Measurements from ENCODE around the gene CYP27B1. TPM values are rescaled to one million over a fixed set of nuclear protein-coding genes. Genes with fewer than 3 reads are reported as not detected.

The CYP27B1 gene
- total RNA-seq, 1 donor from 2014 or later = 3.8 TPM

- intact Hi-C loops (cut with micrococcal nuclease) = loop anchor here (2.0 to 10.0 kb wide), 8 partner anchors 14 to 1843 kb away; partner anchors contain the start of genes NACA, NEMP1, PYM1 and RAB5B
These were observed 12.3 kb downstream of the CYP27B1 start, which contains the start of gene MARCHF9 for GRCh38 chr12:57754411-57755193. TSS of gene MARCHF9 (plus strand) at chr12:57755103. CDS start at chr12:57755529, 426 bp downstream.

- intact Hi-C loops (cut with micrococcal nuclease) = loop anchor here (2.0 to 10.0 kb wide), 10 partner anchors 13 to 1843 kb away; partner anchors contain the start of genes NACA, NEMP1, PYM1 and R3HDM2
These were observed 13.0 kb downstream of the CYP27B1 start for GRCh38 chr12:57753756-57754337.

- intact Hi-C loops (cut with micrococcal nuclease) = loop anchor here (1.0 to 10.0 kb wide), 18 partner anchors 8 to 1923 kb away; partner anchors contain the start of genes DCTN2, DDIT3, DNAJC14 and EEF1AKMT3
These were observed 14.2 kb downstream of the CYP27B1 start for GRCh38 chr12:57752668-57753000.

GRCh38 chr12:57751788-57752667 is 14.8 kb downstream of the CYP27B1 start, which contains the start of gene CDK4:
TSS of gene CDK4 (minus strand) at chr12:57752310. CDS start at chr12:57751717, 593 bp downstream.
- intact Hi-C loops (cut with micrococcal nuclease) = loop anchor here (1.0 to 10.0 kb wide), 18 partner anchors 8 to 1923 kb away; partner anchors contain the start of genes DCTN2, DDIT3, DNAJC14 and EEF1AKMT3

GRCh38 chr12:57751432-57751787 is 15.5 kb downstream of the CYP27B1 start:
- intact Hi-C loops (cut with micrococcal nuclease) = loop anchor here (5.0 to 10.0 kb wide), 7 partner anchors 524 to 1846 kb away; partner anchors contain the start of genes NACA, NEMP1, PYM1 and RAB5B

DNA sequence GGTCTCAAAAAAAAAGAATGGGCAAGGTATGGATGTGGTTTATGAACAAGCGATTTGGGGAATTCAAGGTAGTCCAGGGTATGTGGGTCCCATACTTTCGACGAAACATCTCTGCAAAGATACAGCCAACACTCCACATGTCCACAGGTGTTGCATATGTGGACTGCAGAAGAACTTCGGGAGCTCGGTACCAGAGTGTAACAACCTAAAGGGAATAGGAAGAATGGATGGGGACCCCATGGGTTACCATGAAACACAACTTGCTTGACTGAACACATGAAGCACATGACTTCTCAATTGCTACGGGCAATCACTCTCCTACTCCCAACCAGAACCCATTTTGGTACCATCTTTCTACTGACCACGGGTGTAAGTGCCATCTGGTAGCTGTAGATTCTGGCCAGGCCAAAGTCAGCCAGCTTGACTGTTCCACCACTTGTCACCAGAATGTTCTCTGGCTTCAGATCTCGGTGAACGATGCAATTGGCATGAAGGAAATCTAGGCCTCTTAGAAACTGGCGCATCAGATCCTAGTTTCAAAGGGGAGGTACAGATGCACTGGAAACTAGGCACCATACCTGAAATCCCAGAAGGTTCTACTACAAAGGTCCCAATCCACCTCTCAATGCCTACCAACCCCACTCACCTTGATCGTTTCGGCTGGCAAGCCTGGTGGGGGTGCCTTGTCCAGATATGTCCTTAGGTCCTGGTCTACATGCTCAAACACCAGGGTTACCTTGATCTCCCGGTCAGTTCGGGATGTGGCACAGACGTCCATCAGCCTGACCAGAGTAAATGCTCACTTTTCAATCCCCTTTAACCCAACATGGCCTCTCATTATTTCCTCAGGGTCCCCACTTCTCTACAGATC is 16.1 kb downstream of the CYP27B1 start:
- intact Hi-C loops (cut with micrococcal nuclease) = loop anchor here (5.0 to 10.0 kb wide), 7 partner anchors 523 to 1847 kb away; partner anchors contain the start of genes NACA, NEMP1, PYM1 and RAB5B

- intact Hi-C loops (cut with micrococcal nuclease) = no loop called here
These were observed 17.8 kb downstream of the CYP27B1 start for GRCh38 chr12:57749061-57749460.

DNA sequence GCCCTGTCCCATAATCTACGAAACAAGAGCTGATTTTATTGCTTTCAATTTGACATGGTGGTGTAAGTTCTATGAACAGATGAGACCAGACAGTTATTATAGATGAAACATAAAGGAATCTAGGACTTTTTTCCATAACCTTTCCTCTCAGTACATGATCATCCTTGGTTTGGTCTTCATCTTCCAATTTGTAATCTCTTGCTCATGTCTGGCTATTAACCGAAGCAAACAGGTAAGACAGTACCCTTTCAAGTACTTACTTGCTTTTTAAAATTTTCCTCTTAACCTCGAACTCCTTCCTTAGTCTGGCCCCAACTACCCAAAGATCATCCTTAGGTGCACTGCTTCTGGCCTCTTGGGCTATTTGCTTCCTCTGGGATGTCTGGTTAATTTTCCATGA is 20.9 kb downstream of the CYP27B1 start:
- intact Hi-C loops (cut with micrococcal nuclease) = no loop called here

DNA sequence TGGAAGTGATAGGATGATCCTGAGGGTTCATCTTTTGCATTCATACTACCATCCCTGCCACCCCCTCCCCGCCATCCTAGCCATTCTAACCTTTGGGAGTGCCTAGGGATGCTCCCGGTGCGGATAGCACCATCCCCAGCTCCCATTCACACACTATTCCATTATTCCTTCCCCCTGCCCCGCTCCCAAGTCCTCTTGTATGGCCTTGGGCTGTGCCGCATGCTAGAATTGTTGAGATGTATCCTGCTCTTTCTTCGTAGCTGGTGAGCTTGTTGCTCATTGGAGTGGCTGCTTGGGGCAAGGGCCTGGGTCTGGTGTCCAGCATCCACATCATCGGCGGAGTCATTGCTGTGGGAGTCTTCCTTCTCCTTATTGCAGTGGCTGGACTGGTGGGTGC is 21.4 kb downstream of the CYP27B1 start:
- intact Hi-C loops (cut with micrococcal nuclease) = loop anchor here (2.0 kb wide), 1 partner anchor 101 kb away; the partner anchor contains the start of gene CTDSP2

DNA sequence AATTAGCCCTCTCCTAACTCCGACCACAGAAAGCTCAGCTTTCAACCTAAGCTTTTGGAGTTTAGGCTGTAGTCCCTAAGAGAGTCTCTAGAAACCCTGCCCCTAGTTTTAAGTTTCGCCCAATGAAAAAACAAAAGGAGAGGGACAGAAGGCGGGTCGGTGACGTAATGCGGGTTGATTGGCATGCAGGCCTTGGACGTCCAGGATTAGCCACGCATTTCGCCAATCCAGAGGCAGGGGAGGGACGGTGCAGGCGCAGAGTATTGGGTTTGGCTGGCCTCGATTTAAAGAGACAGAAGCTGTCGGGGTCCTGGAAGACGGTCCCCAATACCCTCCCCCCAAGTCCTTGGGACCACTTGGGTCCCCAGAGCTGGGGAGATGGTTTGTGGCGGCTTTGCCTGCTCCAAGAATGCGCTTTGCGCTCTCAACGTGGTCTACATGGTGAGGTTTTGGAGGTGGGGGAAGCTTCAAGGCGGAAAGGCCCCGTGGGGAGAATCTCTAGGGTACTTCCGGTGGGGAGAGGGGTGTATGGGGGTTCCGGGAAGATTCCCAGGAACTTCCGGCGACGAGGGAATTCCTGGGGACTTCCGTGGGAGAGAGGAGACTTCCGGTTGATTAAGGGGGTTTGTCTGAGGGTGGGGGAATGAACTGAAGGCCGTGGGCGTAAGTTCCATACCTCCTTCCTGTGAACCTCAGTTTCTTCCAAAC is 21.9 kb downstream of the CYP27B1 start, which contains the start of gene TSPAN31:
Gene TSPAN31, plus strand, starts transcription at position 263 of the 708 bp plus-strand sequence. Its CDS starts 116 bp downstream, at position 379.
- intact Hi-C loops (cut with micrococcal nuclease) = loop anchor here (1.0 to 5.0 kb wide), 11 partner anchors 7 to 1058 kb away; partner anchors contain the start of genes CDK4, CTDSP2, DCTN2 and EEF1AKMT3

GRCh38 chr12:57744194-57744776 is 22.6 kb downstream of the CYP27B1 start:
- intact Hi-C loops (cut with micrococcal nuclease) = loop anchor here (1.0 to 5.0 kb wide), 11 partner anchors 8 to 1057 kb away; partner anchors contain the start of genes CDK4, CTDSP2, DCTN2 and EEF1AKMT3

DNA sequence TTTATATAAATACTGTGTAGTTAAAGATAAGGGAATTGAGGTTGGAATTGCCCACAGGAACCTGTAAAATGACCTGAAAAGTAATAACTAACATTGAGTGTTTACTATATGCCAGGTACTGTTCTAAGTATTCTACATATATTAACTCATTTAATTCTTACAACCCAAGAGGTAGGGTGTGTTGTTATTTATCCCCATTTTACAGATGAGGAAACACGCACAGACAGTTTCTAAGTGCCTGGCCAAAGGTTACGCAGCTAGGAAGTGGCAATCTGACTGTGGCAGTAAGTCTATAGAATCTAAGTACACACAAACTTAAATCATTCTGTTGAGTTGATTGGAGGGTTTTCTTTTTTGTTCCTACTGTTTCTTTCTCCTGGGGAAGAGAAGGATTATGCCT is 23.1 kb downstream of the CYP27B1 start:
- intact Hi-C loops (cut with micrococcal nuclease) = loop anchor here (1.0 to 5.0 kb wide), 11 partner anchors 9 to 1056 kb away; partner anchors contain the start of genes CDK4, CTDSP2, DCTN2 and EEF1AKMT3

DNA sequence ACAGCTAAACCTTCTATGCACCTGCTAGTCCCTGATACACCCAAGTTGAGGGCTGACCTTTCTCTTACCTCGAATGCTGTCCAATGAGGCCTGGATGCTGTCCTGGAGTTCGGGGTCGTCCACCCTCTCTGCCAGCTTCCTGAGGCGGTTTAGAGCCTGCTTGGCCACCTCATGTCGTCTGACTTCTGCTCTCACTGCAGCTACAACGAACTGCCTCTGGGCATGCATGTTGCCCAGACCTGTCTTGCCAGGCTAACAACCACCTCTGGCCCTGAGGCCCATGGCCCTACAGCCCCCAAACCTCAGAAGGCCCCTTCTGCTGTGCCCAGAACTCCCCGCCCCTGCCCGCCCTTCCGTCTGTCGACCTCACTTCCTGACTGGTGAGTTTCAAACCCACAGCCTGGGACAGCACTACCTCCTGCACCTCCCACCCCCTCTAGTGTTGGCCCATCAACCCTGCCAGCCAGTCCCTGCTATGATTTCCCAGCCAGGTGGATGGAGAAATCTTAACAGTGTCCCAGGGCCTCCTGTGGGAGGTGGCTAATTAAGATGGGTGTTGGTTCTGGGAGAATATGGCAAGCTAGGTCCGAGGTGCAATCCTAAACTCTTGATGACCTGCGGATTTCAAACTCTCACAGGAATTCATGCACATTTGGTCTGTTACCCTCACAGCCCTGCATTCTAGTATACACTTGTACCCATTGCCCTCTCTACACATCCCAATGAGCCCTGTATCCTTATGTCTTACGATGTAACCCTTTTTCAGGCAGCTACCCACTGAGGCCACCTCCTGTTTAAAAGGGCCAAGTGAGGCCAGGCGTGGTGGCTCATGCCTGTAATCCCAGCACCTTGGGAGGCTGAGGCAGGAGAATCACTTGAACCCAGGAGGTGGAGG is 24.8 kb downstream of the CYP27B1 start:
- intact Hi-C loops (cut with micrococcal nuclease) = loop anchor here (1.0 to 5.0 kb wide), 10 partner anchors 13 to 1055 kb away; partner anchors contain the start of genes B4GALNT1, GLI1, INHBE and MARCHF9

GRCh38 chr12:57741413-57741789 is 25.5 kb downstream of the CYP27B1 start:
- intact Hi-C loops (cut with micrococcal nuclease) = loop anchor here (1.0 to 5.0 kb wide), 9 partner anchors 13 to 1054 kb away; partner anchors contain the start of genes B4GALNT1, GLI1, INHBE and MARCHF9

DNA sequence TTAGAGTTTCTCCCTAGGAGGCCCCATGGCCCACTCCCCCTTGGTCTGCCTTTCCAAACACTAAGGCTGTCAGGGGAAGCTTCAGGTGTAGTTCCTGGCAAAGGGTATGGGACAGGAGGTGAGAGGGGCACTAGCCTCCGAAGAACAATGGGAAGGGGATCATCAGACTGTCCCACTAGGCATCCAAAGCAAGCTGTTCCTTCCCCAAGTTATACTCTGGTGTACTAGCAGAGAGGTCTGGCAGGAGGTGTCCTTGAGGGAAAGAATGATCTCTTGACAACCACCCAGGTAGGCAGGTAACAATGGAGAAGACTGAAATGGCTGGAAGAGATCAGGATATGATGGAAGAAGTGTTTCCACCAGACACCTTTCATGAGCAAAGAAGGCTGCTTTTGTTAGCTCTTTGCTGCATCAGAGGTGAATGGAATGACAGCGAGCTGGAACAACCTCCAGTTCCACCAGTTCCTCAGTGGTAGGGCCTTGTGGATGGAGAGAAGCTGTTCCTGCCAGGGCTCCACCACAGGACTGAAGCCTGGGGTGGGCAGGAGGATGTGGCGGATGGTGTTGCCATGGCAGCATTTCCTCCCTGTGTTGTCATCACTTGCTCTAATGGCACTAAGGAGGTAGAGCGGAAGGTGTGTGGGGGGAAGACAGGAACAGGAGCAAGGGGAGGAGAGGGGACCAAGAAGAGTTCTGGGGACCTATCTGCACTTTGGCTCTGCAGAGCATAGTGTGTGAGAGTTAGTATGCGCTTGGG is 26.0 kb downstream of the CYP27B1 start:
- intact Hi-C loops (cut with micrococcal nuclease) = loop anchor here (1.0 to 5.0 kb wide), 9 partner anchors 14 to 1054 kb away; partner anchors contain the start of genes B4GALNT1, GLI1, INHBE and MARCHF9

DNA sequence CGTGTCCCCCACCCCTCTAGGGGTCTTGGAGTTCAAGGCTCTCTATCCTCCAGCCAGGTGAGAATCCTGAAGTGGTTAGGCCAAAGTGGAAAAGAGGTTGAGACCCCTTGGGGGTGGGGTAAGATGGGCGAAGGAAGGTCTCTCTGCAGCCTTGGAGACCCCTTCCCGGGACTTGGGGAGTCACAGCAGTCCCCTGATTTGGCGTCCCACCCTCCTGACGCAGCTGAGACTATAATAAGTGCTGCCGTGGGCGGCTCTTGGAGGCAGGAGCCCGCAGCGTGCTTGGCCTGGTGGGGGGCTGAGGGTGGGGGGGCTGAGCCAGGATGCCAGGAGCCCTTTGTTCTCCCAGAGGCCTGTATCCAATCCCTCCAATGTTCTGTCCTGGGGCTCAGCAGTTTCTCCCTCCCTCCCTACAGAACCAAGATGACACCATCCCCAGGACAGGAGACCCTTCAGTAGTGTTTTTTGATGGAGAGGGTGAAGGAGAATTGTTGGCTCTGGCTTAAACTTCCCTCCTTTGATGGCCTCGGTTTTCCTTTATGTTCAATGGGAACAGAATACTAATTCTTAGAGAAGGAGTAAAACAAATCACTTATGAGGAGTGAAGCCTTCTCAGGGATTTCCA is 26.9 kb downstream of the CYP27B1 start:
- intact Hi-C loops (cut with micrococcal nuclease) = loop anchor here (2.0 to 5.0 kb wide), 6 partner anchors 15 to 1053 kb away; partner anchors contain the start of genes GLI1, INHBE, MARCHF9 and PRIM1

All from T-helper 1 cell treated with Interleukin-12 subunit alpha and Interleukin-12 subunit beta and Interleukin-4 antibody, amounts not matched to agents 30 ng/mL and 1 ng/mL, for 36 hours (primary cell).